Neural cell (in vitro differentiated cells): Measurements from ENCODE around the gene FRA10AC1.

Experiments used
- CTCF ChIP-seq: fragments of 450-650 bp; IDR thresholded peaks from 2 replicates; pipeline ENCODE4 v1.5.1; 2014; ENCODE audit warnings: antibody characterized with exemption, mild to moderate bottlenecking, moderate library complexity; ENCODE audit not compliant: poor library complexity, severe bottlenecking
- EP300 ChIP-seq: fragments of 450-650 bp; conservative IDR thresholded peaks from 2 replicates; pipeline ENCODE4 v1.6.1; 2014; ENCODE audit warnings: antibody characterized with exemption, mild to moderate bottlenecking, moderate library complexity; ENCODE audit not compliant: poor library complexity, severe bottlenecking
- EZH2 ChIP-seq: fragments of 200-600, 300-800 bp; shearing (Covaris generic), sonication (generic); IDR thresholded peaks from 2 replicates; pipeline ENCODE4 v1.6.1; 2014; ENCODE audit warnings: antibody characterized with exemption, low read length, borderline replicate concordance, mild to moderate bottlenecking; ENCODE audit not compliant: insufficient read depth, poor library complexity, severe bottlenecking
- MXI1 ChIP-seq: fragments of 450-650 bp; conservative IDR thresholded peaks from 2 replicates; pipeline ENCODE4 v1.6.1; 2014; ENCODE audit warnings: antibody characterized with exemption, mild to moderate bottlenecking; ENCODE audit not compliant: poor library complexity, severe bottlenecking
- REST ChIP-seq: IDR thresholded peaks from 2 replicates; pipeline ENCODE4 v1.6.1; 2012; ENCODE audit warnings: borderline replicate concordance
- SMC3 ChIP-seq: fragments of 450-650 bp; conservative IDR thresholded peaks from 2 replicates; pipeline ENCODE4 v1.6.1; 2014; ENCODE audit warnings: antibody characterized with exemption, mild to moderate bottlenecking, moderate library complexity; ENCODE audit not compliant: poor library complexity

GRCh38 chr10:93656155-93656554 is 46.2 kb downstream of the FRA10AC1 start:
- no peak for TF ChIP-seq CTCF
- no peak for TF ChIP-seq EZH2
- no peak for TF ChIP-seq MXI1
- TF ChIP-seq REST = no peak
- no peak for TF ChIP-seq EP300
- no peak for TF ChIP-seq SMC3
